Panc1 (cell line): ENCODE data around the gene CBY3. TPM values are rescaled to one million over a fixed set of nuclear protein-coding genes. Genes with fewer than 3 reads are reported as not detected.
"Not testable (repeated sequence)": the region's sequence is repeated elsewhere in the genome, so short reads cannot be mapped to it uniquely, and the experiment has no call there.

ENCODE experiments used
- ATAC-seq: fragments of 200-7000 bp; cut with Tn5 transposase; 2 replicates; pipeline ENCODE4 v1.9.1; 2020; ENCODE audit warnings: mild to moderate bottlenecking, moderate library complexity
- BruUV-seq: library from RNA; stranded (reverse); fragments of 400-500 nt; replicated peaks from 2 replicates; lab custom pipeline; 2021; lab: Mats Ljungman, UMichigan
- CTCF ChIA-PET: fragments of 300-600 bp; sonication (Branson Sonifier 250); formaldehyde crosslinking; loops from one replicate; lab custom pipeline; 2022; ENCODE audit warnings: antibody characterized with exemption; lab: Charles Lee
- POLR2A ChIA-PET: fragments of 300-600 bp; sonication (Branson Sonifier 250); formaldehyde crosslinking; loops from one replicate; lab custom pipeline; 2022; ENCODE audit warnings: antibody characterized with exemption; lab: Charles Lee
- DNase-seq: peaks from one replicate; pipeline ENCODE4 v3.0.0-alpha.2; 2010; ENCODE audit warnings: low read depth, low spot score
- H3K27ac ChIP-seq: 2 replicates; pipeline ENCODE4 v1.5.1; 2011; ENCODE audit warnings: mild to moderate bottlenecking, low read length, inconsistent platforms
- H3K27me3 ChIP-seq: fragments of 200-500 bp; sonication (Bioruptor generic); 2 replicates; pipeline ENCODE4 v1.6.0; 2014; ENCODE audit warnings: low read length, inconsistent platforms; ENCODE audit not compliant: control insufficient read depth, insufficient read depth
- H3K36me3 ChIP-seq: fragments of 200-500 bp; sonication (Bioruptor generic); 2 replicates; pipeline ENCODE4 v1.5.1; 2014; ENCODE audit warnings: inconsistent platforms, mild to moderate bottlenecking, low read length, moderate library complexity; ENCODE audit not compliant: control insufficient read depth, insufficient read depth
- H3K4me1 ChIP-seq: 2 replicates; pipeline ENCODE4 v1.5.1; 2011; ENCODE audit warnings: inconsistent platforms, mild to moderate bottlenecking, low read length, moderate library complexity; ENCODE audit not compliant: control insufficient read depth, insufficient read depth
- H3K4me3 ChIP-seq, 2 experiments: 2 replicates each; pipeline ENCODE4 v1.5.1; 2011 to 2012; ENCODE audit warnings: low read depth in 2 of 2, low read length in 2 of 2, mild to moderate bottlenecking in 2 of 2, inconsistent platforms in 1 of 2, moderate library complexity in 1 of 2
- H3K9me3 ChIP-seq: fragments of 200-500 bp; sonication (Bioruptor generic); 2 replicates; pipeline ENCODE4 v1.5.1; 2014; ENCODE audit warnings: low read depth, mild to moderate bottlenecking, inconsistent platforms, low read length, moderate library complexity; ENCODE audit not compliant: control insufficient read depth, insufficient read depth
- CTCF ChIP-seq: fragments of 450-650 bp; IDR thresholded peaks from 2 replicates; pipeline ENCODE4 v1.5.1; 2017; ENCODE audit warnings: mild to moderate bottlenecking
- POLR2AphosphoS5 ChIP-seq: IDR thresholded peaks from 2 replicates; pipeline ENCODE4 v1.6.1; 2012; ENCODE audit warnings: mild to moderate bottlenecking, low read depth, low read length, moderate library complexity
- REST ChIP-seq, 2 experiments: IDR thresholded peaks; 2 replicates each; pipeline ENCODE4 v1.6.1; 2011 to 2012; ENCODE audit warnings: low read depth in 2 of 2, control low read depth in 1 of 2, low read length in 1 of 2, mild to moderate bottlenecking in 1 of 2, moderate library complexity in 1 of 2; ENCODE audit not compliant: insufficient read depth in 1 of 2
- SIN3A ChIP-seq: IDR thresholded peaks from 2 replicates; pipeline ENCODE4 v1.6.1; 2012; ENCODE audit warnings: low read depth, mild to moderate bottlenecking, low read length, moderate library complexity, borderline replicate concordance; ENCODE audit not compliant: insufficient read depth
- TCF7L2 ChIP-seq: IDR thresholded peaks from 2 replicates; pipeline ENCODE4 v1.6.1; 2011; ENCODE audit warnings: mild to moderate bottlenecking, low read depth, low read length, inconsistent platforms
- in situ Hi-C: cut with HindIII; loops from 2 replicates; pipeline ENCODE4 v1.10.0; 2016; ENCODE audit warnings: low sequenced_read_pairs, low pct_unique_long_range_greater_than_20kb
- intact Hi-C: fragments of 100-400 bp; cut with micrococcal nuclease; formaldehyde crosslinking; loops from one replicate; pipeline ENCODE4 v1.10.0; 2022; ENCODE audit not compliant: unreplicated experiment
- total RNA-seq: library from RNA; stranded (reverse); gene quantifications from one replicate; pipeline ENCODE4 v1.2.1, GENCODE V29; 2021; ENCODE audit not compliant: unreplicated experiment

Gene CBY3
- total RNA-seq, 1 experiment from 2014 or later, result 0.39 TPM

- in situ Hi-C loops (no loop called here), intact Hi-C loops (no loop called here)
- Histone ChIP-seq H3K4me3 (no peak overlapping the region), H3K27ac (no peak overlapping the region), H3K4me1 (peaks cover 14% of the 10 kb centered on the region; the same call in 1 of the 2 replicates), H3K36me3 (peaks cover 13% of the 10 kb centered on the region; the same call in 1 of the 2 replicates), H3K27me3 (no peaks in the 10 kb centered on the region), H3K9me3 (no peaks in the 10 kb centered on the region)
- DNase-seq (no peak), ATAC-seq (no peak)
- BruUV-seq, result no TSS peak
- TF ChIP-seq TCF7L2 (no peak), POLR2AphosphoS5 (no peak), SIN3A (no peak)
- ChIA-PET POLR2A (interaction anchor here (0.6 kb wide), 1 partner anchor 16 kb away, joined by 9 read pairs; the partner anchor contains the start of gene CBY3), CTCF (no interaction called here)
These were observed 15.8 kb upstream of the CBY3 start for GRCh38 chr5:179696603-179697002.

GRCh38 chr5:179694561-179694960, 13.7 kb upstream of the CBY3 start:
- in situ Hi-C loops, result no loop called here
- no peaks in the 10 kb centered on the region for H3K9me3 ChIP-seq
- TF ChIP-seq REST (IDR thresholded peaks at IDR 0.05; ENCODE audit: insufficient read depth in 1 of 2, low read depth in 2 of 2, low read length in 1 of 2) (no peak), TCF7L2 (no peak), SIN3A (no peak), CTCF (no peak), POLR2AphosphoS5 (no peak)
- peaks cover 9% of the 10 kb centered on the region; the same call in 1 of the 2 replicates for H3K4me1 ChIP-seq
- BruUV-seq, result no TSS peak
- peaks cover 4% of the 10 kb centered on the region; the same call in 1 of the 2 replicates for H3K36me3 ChIP-seq
- H3K27me3 ChIP-seq, result no peaks in the 10 kb centered on the region
- ATAC-seq (no peak), DNase-seq (no peak)
- ChIA-PET CTCF (interaction anchor here (0.7 kb wide), 1 partner anchor 154 kb away, joined by 3 read pairs; no protein-coding TSS in a partner anchor), POLR2A (interaction anchor here (0.7 kb wide), 1 partner anchor 128 kb away, joined by 6 read pairs; no protein-coding TSS in a partner anchor)
- H3K4me3 ChIP-seq, result no peak overlapping the region
- no peak overlapping the region for H3K27ac ChIP-seq
- intact Hi-C loops, result no loop called here

GRCh38 chr5:179689212-179689611, 8.4 kb upstream of the CBY3 start:
- H3K27ac ChIP-seq, in situ Hi-C loops, CTCF ChIA-PET, H3K27me3 ChIP-seq, DNase-seq, H3K4me1 ChIP-seq, BruUV-seq, ATAC-seq, H3K4me3 ChIP-seq, H3K9me3 ChIP-seq, H3K36me3 ChIP-seq, intact Hi-C loops: not testable (repeated sequence)
- POLR2A ChIA-PET, result interaction anchor here (0.6 kb wide), 1 partner anchor 15 kb away, joined by 6 read pairs; no protein-coding TSS in a partner anchor
